Natural killer cell (primary cell): ENCODE results near the gene ZNF665. TPM values are rescaled to one million over a fixed set of nuclear protein-coding genes. Genes with fewer than 3 reads are reported as not detected.
"Not testable (repeated sequence)": the region's sequence is repeated elsewhere in the genome, so short reads cannot be mapped to it uniquely, and the experiment has no call there.

Source experiments
- ATAC-seq, 3 donors: fragments of 150-1000 bp in 2 of 3; fragments of 200-7000 bp in 1 of 3; cut with Tn5 transposase; 1 replicate in 1 of 3; 2 replicates in 2 of 3; pipeline ENCODE4 v1.10.0; 2021; ENCODE audit warnings: mild to moderate bottlenecking in 2 of 3, moderate library complexity in 2 of 3
- DNase-seq, 2 donors: peaks; one replicate each; pipeline versions ENCODE4 v3.0.0 to v3.0.0-alpha.2; 2013 to 2021; ENCODE audit warnings: mixed read lengths in 1 of 2
- H3K27ac ChIP-seq: one replicate; pipeline ENCODE4 v1.5.1; 2013; ENCODE audit warnings: mild to moderate bottlenecking, low read length
- H3K27me3 ChIP-seq: one replicate; pipeline ENCODE4 v1.6.1; 2013; ENCODE audit warnings: low read length; ENCODE audit not compliant: control insufficient read depth, insufficient read depth
- H3K36me3 ChIP-seq: one replicate; pipeline ENCODE4 v1.6.1; 2013; ENCODE audit warnings: low read length; ENCODE audit not compliant: control insufficient read depth, insufficient read depth
- H3K4me1 ChIP-seq: one replicate; pipeline ENCODE4 v1.6.1; 2013; ENCODE audit warnings: low read length; ENCODE audit not compliant: control insufficient read depth, insufficient read depth
- H3K4me3 ChIP-seq: one replicate; pipeline ENCODE4 v1.5.1; 2013; ENCODE audit warnings: low read length
- H3K9me3 ChIP-seq: one replicate; pipeline ENCODE4 v1.6.1; 2013; ENCODE audit warnings: low read length; ENCODE audit not compliant: control insufficient read depth, insufficient read depth
- H3K27ac Mint-ChIP-seq, 2 donors: one replicate each; pipeline ENCODE4 v1.8.0; 2022; ENCODE audit warnings: mild to moderate bottlenecking in 2 of 2, mixed read lengths in 2 of 2, moderate library complexity in 1 of 2
- H3K27me3 Mint-ChIP-seq, 2 donors: one replicate each; pipeline ENCODE4 v1.8.0; 2022; ENCODE audit warnings: low read depth in 2 of 2, mixed read lengths in 2 of 2
- H3K36me3 Mint-ChIP-seq: one replicate; pipeline ENCODE4 v1.8.0; 2022; ENCODE audit warnings: mixed read lengths
- H3K4me1 Mint-ChIP-seq, 2 donors: one replicate each; pipeline ENCODE4 v1.8.0; 2022; ENCODE audit warnings: mixed read lengths in 2 of 2
- H3K4me3 Mint-ChIP-seq: one replicate; pipeline ENCODE4 v1.8.0; 2022; ENCODE audit warnings: mild to moderate bottlenecking, moderate library complexity, mixed read lengths
- H3K9me3 Mint-ChIP-seq, 2 donors: one replicate each; pipeline ENCODE4 v1.8.0; 2022; ENCODE audit warnings: mixed read lengths in 2 of 2
- CTCF ChIP-seq: fragments of 200-600 bp; IDR thresholded peaks from one replicate; pipeline ENCODE4 v1.8.0; 2022; ENCODE audit warnings: antibody characterized with exemption
- WGBS: methylation state at CpG from one replicate; pipeline ENCODE4 v1.1.7; 2013; ENCODE audit warnings: missing lambda C conversion rate; ENCODE audit not compliant: insufficient coverage; 5-methylcytosine and 5-hydroxymethylcytosine counted together
- intact Hi-C: fragments of 100-400 bp; cut with micrococcal nuclease; formaldehyde crosslinking; loops from one replicate; pipeline ENCODE4 v1.14.2; 2022
- total RNA-seq, 4 donors: library from RNA; stranded (reverse); fragments of 120-200 nt in 1 of 4; gene quantifications; one replicate each; pipeline versions ENCODE4 v1.2.3 to v1.2.4, GENCODE V29; 2013 to 2022

Gene ZNF665
- total RNA-seq, 3 donors from 2014 or later (not counting 1 experiment from before 2014, with no cell fraction given): 3.4 to 5.3 (median 4.9) TPM

GRCh38 chr19:53193535-53194222, 521 bp upstream of the ZNF665 start:
- Mint-ChIP-seq H3K36me3 (no peaks in the 10 kb centered on the region), H3K9me3 (peaks cover 0 to 2% of the 10 kb centered on the region in 2 donors), H3K27ac (peak overlapping the region; percentile 94 to 95), H3K4me1 (peaks cover 29 to 39% of the 10 kb centered on the region in 2 donors), H3K4me3 (peak overlapping the region; percentile 70), H3K27me3 (no peaks in the 10 kb centered on the region)
- Histone ChIP-seq H3K9me3 (peaks cover 11% of the 10 kb centered on the region), H3K4me3 (peak overlapping the region; percentile 23), H3K4me1 (peaks cover 27% of the 10 kb centered on the region), H3K36me3 (no peaks in the 10 kb centered on the region), H3K27ac (no peak overlapping the region), H3K27me3 (no peaks in the 10 kb centered on the region)
- WGBS: 69% methylated on average over 12 of the region's 12 CpGs
- intact Hi-C loops: loop anchor here (1.0 to 10.0 kb wide), 5 partner anchors 35 to 319 kb away; partner anchors contain the start of genes ZNF765, ZNF813 and ZNF845
- DNase-seq: no peak
- TF ChIP-seq CTCF: no peak
- ATAC-seq: no peak

GRCh38 chr19:53190253-53190652, 2.9 kb downstream of the ZNF665 start:
- Mint-ChIP-seq H3K36me3 (no peaks in the 10 kb centered on the region), H3K4me1 (peaks cover 23 to 26% of the 10 kb centered on the region in 2 donors), H3K4me3 (no peak overlapping the region), H3K27me3 (no peaks in the 10 kb centered on the region), H3K27ac (no peak overlapping the region), H3K9me3 (peaks cover 0 to 2% of the 10 kb centered on the region in 2 donors)
- no peak for ATAC-seq
- Histone ChIP-seq H3K9me3 (no peaks in the 10 kb centered on the region), H3K36me3 (no peaks in the 10 kb centered on the region), H3K4me1 (peaks cover 19% of the 10 kb centered on the region), H3K27me3 (no peaks in the 10 kb centered on the region), H3K4me3 (no peak overlapping the region), H3K27ac (no peak overlapping the region)
- no peak for DNase-seq
- no peak for TF ChIP-seq CTCF
- intact Hi-C loops: loop anchor here (10.0 kb wide), 3 partner anchors 145 to 275 kb away; partner anchors contain the start of genes ZNF765, ZNF813 and ZNF845
- WGBS: 94% methylated on average over 3 of the region's 3 CpGs

- not testable (repeated sequence) for H3K27ac ChIP-seq, H3K4me3 Mint-ChIP-seq, H3K27me3 Mint-ChIP-seq, DNase-seq, H3K27ac Mint-ChIP-seq, H3K9me3 ChIP-seq, H3K4me3 ChIP-seq, ATAC-seq, H3K36me3 Mint-ChIP-seq, H3K36me3 ChIP-seq, H3K9me3 Mint-ChIP-seq, H3K27me3 ChIP-seq
- intact Hi-C loops: loop anchor here (10.0 kb wide), 3 partner anchors 145 to 275 kb away; partner anchors contain the start of genes ZNF765, ZNF813 and ZNF845
- 90% methylated on average over 9 of the region's 16 CpGs for WGBS
- peaks cover 19% of the 10 kb centered on the region for H3K4me1 ChIP-seq
- H3K4me1 Mint-ChIP-seq: peaks cover 20 to 23% of the 10 kb centered on the region in 2 donors
Observed at GRCh38 chr19:53189691-53190198, 3.4 kb downstream of the ZNF665 start.

GRCh38 chr19:53185155-53185882, 7.8 kb downstream of the ZNF665 start:
- H3K36me3 ChIP-seq, ATAC-seq, H3K27ac ChIP-seq, H3K9me3 Mint-ChIP-seq, H3K36me3 Mint-ChIP-seq, H3K27me3 ChIP-seq, intact Hi-C loops, H3K4me3 ChIP-seq, H3K27ac Mint-ChIP-seq, H3K27me3 Mint-ChIP-seq, DNase-seq, H3K4me3 Mint-ChIP-seq, H3K4me1 ChIP-seq, H3K9me3 ChIP-seq, H3K4me1 Mint-ChIP-seq: not testable (repeated sequence)
- WGBS: 92% methylated on average over 15 of the region's 19 CpGs
